B cell (primary cell): ENCODE results near the gene PSAT1.

Experiments used
- EZH2 ChIP-seq: IDR thresholded peaks from 2 replicates; pipeline ENCODE4 v1.6.1; 2012; ENCODE audit warnings: borderline replicate concordance, low read depth, mild to moderate bottlenecking, moderate library complexity, low read length; ENCODE audit not compliant: insufficient read depth, poor library complexity, severe bottlenecking
- TF ChIP-seq, protein P1 (sequence below): fragments of 200-600 bp; IDR thresholded peaks from one replicate; pipeline ENCODE4 v1.8.0; 2022; ENCODE audit warnings: antibody characterized with exemption, mild to moderate bottlenecking

- no peak for TF ChIP-seq EZH2
- TF ChIP-seq, protein P1, sequence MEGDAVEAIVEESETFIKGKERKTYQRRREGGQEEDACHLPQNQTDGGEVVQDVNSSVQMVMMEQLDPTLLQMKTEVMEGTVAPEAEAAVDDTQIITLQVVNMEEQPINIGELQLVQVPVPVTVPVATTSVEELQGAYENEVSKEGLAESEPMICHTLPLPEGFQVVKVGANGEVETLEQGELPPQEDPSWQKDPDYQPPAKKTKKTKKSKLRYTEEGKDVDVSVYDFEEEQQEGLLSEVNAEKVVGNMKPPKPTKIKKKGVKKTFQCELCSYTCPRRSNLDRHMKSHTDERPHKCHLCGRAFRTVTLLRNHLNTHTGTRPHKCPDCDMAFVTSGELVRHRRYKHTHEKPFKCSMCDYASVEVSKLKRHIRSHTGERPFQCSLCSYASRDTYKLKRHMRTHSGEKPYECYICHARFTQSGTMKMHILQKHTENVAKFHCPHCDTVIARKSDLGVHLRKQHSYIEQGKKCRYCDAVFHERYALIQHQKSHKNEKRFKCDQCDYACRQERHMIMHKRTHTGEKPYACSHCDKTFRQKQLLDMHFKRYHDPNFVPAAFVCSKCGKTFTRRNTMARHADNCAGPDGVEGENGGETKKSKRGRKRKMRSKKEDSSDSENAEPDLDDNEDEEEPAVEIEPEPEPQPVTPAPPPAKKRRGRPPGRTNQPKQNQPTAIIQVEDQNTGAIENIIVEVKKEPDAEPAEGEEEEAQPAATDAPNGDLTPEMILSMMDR: no peak
Observed at GRCh38 chr9:78368236-78368635, 71.3 kb downstream of the PSAT1 start.
